Retinal pigment epithelial cell (primary cell): ENCODE data around the gene CACNA2D4.

Experiments
- DNase-seq: peaks from one replicate; pipeline ENCODE4 v3.0.0-alpha.2; 2010; ENCODE audit warnings: low read depth
- H3K4me3 ChIP-seq: 2 replicates; pipeline ENCODE4 v1.5.1; 2011; ENCODE audit warnings: mild to moderate bottlenecking, low read length, control low read depth, moderate library complexity
- CTCF ChIP-seq: conservative IDR thresholded peaks from 2 replicates; pipeline ENCODE4 v1.5.1; 2011; ENCODE audit warnings: low read depth, low read length, control low read depth, inconsistent platforms

The CACNA2D4 gene

GRCh38 chr12:1844223-1844622, 74.2 kb downstream of the CACNA2D4 start:
- TF ChIP-seq CTCF: no peak
- no peak for DNase-seq
- H3K4me3 ChIP-seq: no peak overlapping the region

- no peak for DNase-seq
- TF ChIP-seq CTCF: no peak
- H3K4me3 ChIP-seq: no peak overlapping the region
Observed at GRCh38 chr12:1843641-1844005, 74.8 kb downstream of the CACNA2D4 start.

- TF ChIP-seq CTCF: no peak
- DNase-seq: no peak
- H3K4me3 ChIP-seq: no peak overlapping the region
Observed at GRCh38 chr12:1842905-1843640, 75.4 kb downstream of the CACNA2D4 start.

- DNase-seq: no peak
- H3K4me3 ChIP-seq: no peak overlapping the region
- no peak for TF ChIP-seq CTCF
Observed at GRCh38 chr12:1842183-1842904, 76.1 kb downstream of the CACNA2D4 start.

- no peak for DNase-seq
- H3K4me3 ChIP-seq: no peak overlapping the region
- TF ChIP-seq CTCF: no peak
Observed at GRCh38 chr12:1841586-1842182, 76.8 kb downstream of the CACNA2D4 start.

DNA sequence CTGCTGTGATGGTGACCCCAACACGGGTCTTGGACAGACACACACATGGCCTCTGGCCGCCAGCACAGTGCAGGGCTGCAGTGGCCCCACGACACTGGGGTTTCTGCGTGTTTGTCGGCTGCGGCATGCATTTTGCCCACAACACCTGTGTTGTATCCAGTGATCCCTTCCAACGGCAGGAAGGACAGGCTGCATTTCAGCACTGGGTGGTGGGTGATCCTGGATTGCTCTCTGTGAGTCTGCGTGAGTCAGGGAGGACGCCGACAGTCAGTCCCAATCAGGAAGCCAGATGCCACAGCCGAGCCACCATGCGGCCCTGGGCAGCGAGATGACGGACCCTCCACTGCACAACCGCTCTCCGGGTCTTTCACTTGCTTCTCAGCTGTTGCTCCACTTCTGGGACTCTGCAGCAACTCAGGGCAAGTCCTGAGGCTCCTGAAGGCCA, 77.4 kb downstream of the CACNA2D4 start:
- TF ChIP-seq CTCF: no peak
- no peak for DNase-seq
- H3K4me3 ChIP-seq: no peak overlapping the region
